Measurements from ENCODE around the gene ICA1L.
A peak's percentile ranks its signal among the peaks of the same experiment; 100 is the strongest.
"Not testable (repeated sequence)": the region's sequence is repeated elsewhere in the genome, so short reads cannot be mapped to it uniquely, and the experiment has no call there.

The ICA1L gene

DNA sequence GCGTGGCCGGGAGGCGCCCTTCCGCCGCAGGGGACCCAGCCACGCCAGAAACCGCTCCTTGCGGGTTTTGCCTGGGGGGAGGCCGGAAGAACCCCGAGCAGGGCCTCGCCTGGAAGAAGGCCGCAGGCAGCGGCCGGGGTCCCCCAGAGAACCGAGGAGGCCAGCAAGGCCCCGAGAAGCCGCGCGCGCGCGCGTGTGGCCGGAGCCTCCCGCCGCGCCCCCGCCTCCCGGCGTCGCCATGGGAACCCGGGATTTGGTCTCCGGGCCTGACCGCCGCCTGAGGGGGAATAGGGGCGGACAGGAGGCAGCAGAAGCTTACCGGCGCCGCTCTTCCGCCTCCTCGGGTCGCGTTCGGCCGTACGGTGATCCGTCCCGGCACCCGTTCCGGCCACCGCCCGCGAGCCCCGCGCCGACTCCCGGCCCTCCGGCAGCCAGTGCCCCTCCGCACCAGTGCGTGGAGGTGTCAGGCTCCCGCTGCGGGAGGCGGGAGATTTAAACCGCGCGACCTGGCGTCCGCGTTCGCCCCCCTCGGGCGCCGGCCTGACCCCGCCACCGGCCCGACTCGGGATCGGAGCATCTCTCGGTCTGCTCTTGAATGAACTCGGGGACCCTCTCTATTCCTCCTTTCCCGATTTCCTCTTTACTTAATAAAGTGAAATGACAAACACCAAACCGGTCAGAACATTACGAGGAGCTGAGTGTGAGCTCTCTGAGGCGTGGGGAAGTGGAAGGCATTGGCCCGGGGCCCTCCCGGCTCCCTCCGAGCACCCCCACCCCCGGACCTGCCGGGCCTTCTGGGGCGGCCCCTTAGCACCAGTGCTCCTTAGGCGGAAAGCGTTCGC is at the start of gene ICA1L:
ICA1L (minus strand) TSS at position 467 of the 842 bp plus-strand sequence. CDS start 42,757 bp downstream, outside the sequence.
- DNase-seq: peak; percentile 59

DNA sequence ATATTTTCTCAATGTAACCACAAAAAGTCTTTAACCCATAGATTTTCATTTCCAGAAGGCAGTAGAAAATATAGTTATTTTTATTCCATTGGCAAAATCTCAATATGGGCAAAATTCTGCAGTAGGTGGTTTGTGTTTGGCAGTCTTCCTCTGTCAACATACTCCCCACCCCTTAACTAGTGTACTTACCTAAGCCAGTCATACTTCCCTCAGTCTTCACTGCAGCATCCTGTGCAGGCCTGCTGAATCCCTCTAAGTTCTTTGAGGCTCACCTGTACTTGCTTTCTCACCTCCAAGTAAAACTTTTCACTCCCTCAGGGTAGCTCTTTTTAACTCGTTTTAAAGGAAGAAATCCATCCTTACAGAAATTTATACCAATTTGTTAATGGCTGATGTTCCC is 47.3 kb upstream of the ICA1L start:
- no peak for DNase-seq

DNA sequence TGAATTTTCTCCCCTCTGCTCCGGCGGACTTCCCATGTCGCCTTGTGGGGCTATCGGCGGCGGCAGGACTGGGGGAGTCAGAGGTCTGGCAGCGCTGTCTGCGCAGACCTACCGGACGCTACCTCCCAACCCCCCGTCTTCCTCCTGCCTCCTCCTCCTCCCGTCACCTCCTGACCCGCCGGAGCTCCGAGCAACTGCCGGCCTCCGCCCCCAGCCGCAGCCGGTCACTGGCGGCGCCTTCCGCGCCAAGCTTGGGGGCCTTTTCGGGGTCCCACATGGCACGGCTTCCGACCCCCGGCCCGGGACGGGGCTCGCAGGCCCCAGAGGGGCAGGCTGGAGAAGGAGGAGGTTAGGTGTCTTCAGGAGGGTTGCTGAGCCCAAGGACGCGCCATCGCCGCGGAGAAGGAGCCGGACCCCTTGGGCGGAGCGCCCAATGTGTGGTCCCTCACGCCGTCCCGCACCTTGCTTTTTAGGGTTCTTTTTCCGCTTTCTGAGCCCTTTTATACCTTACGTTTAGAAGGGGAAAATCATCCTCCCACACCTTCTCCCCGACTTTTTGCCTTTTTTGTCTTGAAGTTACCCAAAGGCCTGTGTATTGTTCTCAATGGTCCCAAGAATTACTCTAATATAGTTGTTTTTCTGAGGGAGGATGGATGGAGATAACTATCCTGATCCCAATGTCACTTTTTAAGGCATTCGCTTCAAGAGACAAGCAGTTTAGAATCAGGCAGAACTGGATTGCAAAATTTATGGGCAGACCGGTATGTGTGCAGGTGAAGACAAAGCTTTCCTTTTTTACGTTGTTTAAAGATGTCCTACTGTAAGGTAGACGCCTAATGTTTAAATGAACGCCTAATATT is 41.0 kb upstream of the ICA1L start:
- not testable (repeated sequence) for DNase-seq

DNA sequence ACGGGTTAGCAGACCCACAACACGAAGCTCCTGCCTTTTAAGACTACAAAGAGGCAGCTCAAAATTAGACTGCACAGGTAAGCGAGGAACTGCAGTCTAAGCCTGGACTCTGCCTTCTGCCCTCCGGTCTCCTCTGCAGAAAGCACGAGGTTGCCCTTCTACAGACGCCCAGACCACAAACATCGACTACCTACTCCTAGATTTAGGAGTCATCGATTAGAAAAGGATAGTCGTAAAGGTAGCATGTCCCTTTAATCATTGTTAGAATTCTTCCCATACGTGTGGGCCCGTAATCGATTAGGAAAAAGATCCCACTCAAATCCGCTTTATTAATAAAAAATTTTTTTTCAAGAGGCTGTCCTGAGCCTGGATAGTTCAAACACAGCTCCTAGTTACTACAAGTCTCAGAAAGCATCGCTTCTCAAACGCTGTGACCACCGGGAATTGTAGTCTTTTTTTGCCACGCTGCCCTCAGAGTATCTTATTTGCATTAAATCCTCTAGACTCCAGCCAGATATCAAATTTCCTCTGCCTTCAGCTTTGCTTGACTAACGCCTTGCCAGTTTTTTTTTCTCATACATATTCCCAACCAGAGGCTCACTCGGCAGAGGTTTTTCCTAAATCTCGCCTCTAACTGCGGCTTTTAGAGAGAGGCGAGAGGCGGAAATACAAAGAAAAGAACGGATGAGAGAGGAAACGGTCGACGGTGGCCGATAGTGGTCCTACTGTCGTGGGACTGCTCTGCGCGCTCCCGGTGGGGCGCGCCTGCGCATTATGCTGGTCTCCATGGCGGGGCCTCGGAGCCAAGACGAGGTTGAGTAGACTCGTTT is 40.2 kb upstream of the ICA1L start, which contains the start of the genes CARF and WDR12:
CARF (plus strand) TSS at position 764 of the 830 bp plus-strand sequence. CDS start 29,628 bp downstream, outside the sequence.
WDR12 (minus strand) TSS at position 162 of the 830 bp plus-strand sequence. CDS start 197 bp downstream, outside the sequence.
- DNase-seq: peak; percentile 87

DNA sequence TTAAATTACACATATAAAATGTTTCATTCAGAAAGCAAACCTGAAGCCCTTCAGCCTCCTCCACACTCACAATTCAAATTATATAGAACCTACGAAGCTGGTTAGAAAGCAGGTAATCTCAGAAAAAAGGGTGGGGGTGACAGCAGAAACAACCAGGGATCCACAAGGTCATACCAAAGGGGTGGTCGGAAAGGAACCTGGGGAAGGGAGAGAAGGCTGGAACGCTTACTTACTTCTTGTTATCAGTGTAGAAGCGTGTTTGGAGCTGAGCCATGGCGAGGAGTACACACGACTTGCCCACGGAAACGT is 39.6 kb upstream of the ICA1L start:
- DNase-seq: no peak

DNA sequence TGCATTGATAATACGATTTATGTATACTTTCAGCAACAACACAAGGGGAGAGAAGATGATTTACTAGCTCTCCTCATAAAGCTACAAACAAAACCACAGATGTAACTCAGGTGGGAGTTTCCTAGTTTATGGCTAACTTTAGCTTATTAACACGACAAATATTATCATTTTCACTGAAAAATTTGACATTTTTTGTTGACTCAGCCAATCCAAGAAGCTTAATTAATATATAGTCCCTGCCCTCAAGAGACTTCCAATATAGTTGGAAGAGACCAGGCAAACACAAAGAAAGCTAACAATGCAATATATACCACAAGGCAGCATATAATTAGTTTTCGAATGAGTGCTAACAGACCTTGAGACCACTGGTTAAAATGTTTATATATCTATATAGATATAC is 39.1 kb upstream of the ICA1L start:
- no peak for DNase-seq

DNA sequence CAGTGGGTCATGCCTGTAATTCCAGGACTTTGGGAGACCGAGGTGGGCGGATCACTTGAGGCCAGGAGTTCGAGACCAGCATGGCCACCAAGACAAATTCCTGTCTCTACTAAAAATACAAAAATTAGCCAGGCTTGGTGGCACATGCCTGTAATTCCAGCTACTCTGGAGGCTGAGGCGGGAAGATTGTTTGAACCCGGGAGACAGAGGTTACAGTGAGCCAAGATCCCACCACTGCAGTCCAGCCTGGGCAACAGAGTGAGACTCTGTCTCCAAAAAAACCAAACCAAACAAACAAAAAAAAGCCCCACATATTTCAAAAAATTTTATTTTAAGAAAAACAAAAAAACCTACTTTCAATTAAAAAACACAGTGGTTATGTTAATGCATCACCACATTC is 38.7 kb upstream of the ICA1L start:
- DNase-seq: not testable (repeated sequence)

DNA sequence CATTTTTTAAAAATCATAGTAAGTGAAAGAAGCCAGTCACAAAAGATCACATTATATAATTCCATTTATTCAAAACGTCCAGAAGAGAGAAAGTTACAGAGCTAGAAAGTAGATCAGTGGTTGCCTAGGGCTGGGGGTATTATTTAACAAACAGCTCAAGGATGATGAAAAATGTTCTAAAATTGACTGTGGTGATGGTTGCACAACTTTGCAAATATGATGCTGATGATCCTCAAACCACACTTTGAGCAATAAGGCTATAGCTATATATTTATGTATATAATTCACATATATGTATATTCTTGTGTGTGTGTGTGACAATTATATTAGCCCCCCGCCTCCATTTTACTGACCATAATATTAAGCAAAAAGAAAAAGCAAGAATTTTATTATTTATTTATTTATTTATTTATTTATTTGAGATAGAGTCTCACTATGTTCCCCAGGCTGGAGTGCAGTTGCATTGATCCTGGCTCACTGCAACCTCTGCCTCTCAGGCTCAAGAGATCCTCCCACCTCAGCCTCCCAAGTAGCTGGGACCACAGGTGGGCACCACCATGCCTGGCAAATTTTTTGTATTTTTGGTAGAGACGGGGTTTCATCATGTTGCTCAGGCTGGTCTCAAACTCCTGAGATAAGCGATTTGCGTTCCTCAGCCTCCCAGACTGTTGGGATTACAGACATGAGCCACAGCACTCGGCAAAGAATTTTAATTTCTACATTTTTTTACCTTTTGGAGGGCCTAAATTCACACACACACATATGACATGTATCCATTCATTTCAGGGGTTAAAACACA is 38.0 kb upstream of the ICA1L start:
- no peak for DNase-seq

DNA sequence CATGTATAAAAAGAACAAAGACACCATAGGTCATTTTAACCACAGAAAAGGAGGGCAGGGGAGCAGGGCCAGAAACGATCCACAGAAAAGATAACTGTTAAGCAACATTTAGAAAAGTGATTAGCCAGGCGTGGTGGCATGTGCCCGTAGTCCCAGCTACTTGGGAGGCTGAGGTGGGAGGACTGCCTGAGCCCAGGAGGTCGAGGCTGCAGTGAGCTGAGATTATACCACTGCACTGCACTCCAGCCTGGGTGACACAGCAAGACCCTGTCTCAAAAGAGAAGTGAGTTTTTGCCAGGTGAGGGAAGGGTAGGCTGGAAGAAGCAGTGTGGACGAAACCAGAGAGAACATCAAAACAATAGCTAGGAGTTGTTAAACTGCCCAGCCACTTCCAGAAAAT is 36.6 kb upstream of the ICA1L start:
- no peak for DNase-seq

DNA sequence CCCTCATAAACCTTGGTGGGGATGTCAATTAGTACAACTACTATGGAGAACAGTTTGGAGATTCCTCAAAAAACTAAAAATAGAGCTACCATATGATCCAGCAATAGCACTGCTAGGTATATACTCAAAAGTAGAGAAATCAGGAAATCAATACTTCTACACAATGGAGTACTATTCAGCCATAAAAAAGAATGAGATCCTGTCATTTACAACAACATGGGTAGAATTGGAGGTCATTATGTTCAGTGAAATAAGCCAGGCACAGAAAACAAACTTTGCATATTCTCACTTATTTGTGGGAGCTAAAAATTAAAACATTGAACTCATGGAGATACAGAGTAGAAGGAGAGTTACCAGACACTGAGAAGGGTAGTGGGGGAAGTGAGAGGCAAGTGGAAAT is 33.9 kb upstream of the ICA1L start:
- DNase-seq: not testable (repeated sequence)

DNA sequence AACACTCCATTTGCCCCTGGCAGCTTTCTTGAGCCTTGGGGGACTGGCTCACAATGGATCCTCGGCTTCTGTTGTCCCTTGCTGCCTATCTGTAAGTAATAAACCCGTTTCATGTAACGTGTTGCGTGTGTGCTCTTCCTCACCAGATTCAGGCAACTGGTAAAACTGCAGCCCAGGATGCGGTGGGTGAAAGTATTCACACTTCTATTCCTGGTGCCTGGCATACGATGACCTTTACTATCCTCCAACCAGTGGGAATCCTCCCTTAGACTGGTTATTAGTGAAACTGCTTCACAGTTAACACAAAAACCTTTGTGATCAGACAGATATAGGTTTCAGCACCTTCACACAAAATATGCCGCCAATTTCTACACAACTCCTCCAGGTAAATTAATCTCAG is 13.6 kb upstream of the ICA1L start:
- no peak for DNase-seq

DNA sequence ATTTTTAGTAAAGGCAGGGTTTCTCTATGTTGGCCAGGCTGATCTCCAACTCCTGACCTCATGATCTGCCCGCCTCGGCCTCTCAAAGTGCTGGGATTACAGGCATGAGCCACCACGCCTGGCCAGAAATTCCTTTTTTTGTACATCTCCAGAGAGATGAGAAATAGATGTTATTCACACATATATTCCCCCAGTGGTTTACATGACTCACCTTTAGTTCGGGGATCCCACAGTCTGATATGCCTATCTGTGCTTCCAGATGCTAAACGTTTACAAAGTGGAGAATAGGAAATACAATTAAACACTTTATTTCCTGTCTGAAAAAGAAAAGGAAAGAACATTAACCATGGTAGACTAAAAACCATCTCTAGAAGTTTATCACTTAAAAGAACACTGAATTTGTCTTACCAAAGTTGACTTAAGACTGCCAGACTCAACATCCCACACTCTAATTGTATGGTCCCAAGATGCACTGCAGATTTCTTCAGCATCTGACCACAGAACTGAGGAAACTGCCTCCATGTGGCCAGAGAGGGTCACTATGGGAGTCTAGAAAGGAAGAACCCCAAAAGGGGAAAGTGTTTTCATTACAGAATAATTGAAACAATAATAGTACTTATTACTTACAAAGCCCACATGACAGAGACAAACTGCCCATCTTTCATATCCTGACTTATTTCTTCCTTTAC is 12.6 kb upstream of the ICA1L start:
- DNase-seq: no peak

DNA sequence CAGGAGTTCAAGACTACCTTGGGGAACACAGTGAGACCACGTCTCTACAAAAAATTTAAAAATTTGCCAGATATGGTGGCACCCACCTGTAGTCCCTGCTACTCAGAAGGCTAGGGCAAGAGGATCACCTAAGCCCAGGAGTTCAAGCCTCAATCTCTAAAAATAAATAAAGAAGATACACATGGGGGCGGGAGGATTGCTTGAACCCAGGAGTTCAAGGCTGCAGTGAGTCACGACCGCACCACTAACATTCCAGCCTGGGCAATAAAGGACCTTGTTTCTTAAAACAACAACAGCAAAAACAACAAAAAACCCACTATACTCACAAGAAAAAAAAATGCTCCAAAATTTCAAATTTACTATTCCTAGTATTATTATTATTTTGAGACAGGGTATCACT is 10.0 kb upstream of the ICA1L start:
- no peak for DNase-seq

DNA sequence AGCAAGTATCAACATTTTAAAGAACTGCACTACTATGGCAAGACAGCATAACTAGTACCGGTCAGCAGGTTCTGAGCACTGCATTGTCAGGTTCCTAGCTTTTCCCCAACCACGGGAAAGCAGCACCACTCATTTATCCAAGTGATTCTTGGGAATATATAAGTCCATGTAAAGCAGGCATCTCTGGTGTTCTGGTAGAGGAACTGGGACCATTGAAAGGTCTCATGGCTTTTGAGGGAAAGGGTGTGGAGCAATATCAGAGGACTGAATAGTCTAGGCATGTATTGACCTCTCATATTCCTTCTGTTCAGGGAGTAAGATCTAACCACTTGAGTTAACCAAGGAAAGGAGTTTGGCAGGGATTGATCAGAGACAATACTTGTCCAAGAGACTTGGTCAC is 6.1 kb upstream of the ICA1L start:
- DNase-seq: no peak

DNA sequence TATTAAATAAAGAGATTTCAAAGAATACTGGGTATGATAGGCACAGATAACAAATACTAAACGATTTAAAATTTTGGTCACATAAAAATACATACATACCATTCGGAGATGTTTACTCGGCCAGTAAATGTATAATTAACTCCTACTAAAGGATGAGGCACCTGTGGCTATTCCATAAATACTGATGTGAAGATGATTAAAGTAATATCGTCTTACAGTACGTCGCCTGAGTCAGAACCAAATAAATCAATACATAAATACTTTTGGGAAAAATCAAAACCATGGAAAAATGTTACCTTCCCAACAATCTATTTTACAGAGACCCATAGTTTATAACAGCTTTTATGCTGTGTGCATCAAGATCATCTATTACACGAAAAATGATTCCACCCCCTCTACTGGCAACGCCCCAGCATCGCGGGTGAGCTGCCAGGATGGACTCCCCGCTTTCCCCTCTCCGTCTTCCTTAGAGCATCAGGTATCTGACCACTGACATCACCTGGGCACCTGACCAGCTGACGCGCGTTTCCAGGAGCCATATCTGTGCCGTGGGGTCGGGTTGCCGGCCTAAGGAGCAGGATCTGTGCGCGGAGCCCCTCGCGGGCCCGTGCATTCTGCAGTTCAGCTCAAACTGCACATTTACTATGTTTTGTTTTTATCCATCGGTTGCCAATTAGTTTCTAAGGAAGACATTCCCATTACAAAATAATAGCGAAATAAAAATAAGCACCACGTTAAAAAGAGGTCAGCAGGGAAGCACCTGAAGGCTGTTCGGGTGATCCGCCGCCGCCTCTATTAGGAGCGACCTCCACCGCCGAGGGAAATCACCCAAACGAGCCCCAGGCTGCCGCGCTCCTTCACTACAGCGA is 901 bp downstream of the ICA1L start:
- peak; percentile 88 for DNase-seq

DNA sequence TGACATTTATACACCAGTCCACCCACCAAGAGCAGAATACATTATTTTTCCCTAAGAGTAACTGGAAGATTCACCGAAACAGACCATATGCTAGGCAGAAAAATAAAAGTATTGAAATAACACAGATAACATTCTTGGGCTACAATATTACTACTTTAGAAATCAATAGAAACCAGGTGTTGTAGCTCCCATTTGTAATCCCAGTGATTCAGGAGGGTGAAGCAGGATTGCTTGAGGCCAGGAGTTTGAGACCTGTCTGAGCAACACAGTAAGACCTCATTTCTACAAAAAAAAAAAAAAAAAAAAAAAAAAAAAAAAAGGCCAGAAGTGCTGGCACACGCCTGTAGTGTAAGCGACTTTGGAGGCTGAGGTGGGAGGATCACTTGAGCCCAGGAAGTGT is 9.6 kb downstream of the ICA1L start:
- no peak for DNase-seq

DNA sequence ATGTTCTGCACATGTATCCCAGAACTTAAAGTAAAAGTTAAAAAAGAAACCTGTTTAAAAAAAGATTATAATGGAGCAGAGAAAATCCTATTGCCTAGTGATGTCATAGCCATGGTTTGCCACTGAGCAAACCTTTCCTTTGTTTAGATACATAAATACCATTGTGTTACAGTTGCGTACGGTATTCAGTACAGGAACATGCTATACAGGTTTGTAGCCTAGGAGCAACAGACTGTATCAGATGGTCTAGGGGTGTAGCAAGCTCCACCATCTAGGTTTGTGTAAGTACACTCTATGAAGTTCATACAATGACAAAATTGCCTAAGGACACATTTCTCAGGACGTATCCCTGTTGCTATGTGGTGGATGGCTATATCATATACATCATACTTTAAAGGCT is 13.0 kb downstream of the ICA1L start:
- no peak for DNase-seq

DNA sequence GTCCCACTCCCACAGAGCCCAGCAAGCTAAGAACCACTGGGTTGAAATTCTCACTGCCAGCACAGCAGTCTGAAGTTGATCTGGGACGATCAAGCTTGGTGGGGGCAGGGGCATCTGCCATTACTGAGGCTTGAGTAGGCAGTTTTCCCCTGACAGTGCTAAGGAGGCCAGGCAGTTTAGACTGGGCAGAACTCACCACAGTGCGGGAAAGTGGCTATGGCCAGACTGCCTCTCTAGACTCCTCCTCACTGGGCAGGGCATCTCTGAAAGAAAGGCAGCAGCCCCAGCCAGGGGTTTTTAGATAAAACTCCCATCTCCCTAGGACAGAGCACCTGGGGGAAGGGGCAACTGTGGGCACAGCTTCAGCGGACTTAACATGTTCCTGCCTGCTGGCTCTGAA is 22.2 kb downstream of the ICA1L start:
- not testable (repeated sequence) for DNase-seq

DNA sequence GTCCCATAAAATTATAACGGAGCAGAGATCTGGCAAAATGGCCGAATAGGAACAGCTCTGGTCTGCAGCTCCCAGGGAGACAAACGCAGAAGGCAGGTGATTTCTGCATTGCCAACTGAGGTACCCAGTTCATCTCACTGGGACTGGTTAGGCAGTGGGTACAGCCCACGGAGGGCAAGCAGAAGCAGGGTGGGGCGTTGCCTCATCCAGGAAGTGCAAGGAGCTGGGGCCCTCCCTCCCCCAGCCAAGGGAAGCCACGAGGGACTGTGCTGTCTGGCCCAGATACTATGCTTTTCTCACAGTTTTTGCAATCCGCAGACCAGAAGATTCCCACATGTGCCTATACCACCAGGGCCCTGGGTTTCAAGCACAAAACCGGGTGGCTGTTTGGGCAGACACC is 22.8 kb downstream of the ICA1L start:
- no peak for DNase-seq
